Activated CD8-positive, alpha-beta T cell treated with anti-CD3 and anti-CD28 coated beads for 36 hours (primary cell): ENCODE results near the gene FGF2. TPM values are rescaled to one million over a fixed set of nuclear protein-coding genes. Genes with fewer than 3 reads are reported as not detected.
"Not testable (repeated sequence)": the region's sequence is repeated elsewhere in the genome, so short reads cannot be mapped to it uniquely, and the experiment has no call there.

ENCODE experiments used
- ATAC-seq: fragments of 200-7000 bp; cut with Tn5 transposase; one replicate; pipeline ENCODE4 v1.10.0; 2021; ENCODE audit warnings: mild to moderate bottlenecking, moderate library complexity
- CTCF ChIA-PET: fragments of 350-600 bp; sonication (Branson Sonifier 250); formaldehyde crosslinking; loops from one replicate; lab custom pipeline; 2021; ENCODE audit warnings: antibody characterized with exemption; lab: Charles Lee
- POLR2A ChIA-PET: fragments of 350-600 bp; sonication (Branson Sonifier 250); formaldehyde crosslinking; loops from one replicate; lab custom pipeline; 2021; ENCODE audit warnings: antibody characterized with exemption; lab: Charles Lee
- DNase-seq: peaks from one replicate; pipeline ENCODE4 v3.0.0-alpha.2; 2020
- H3K27ac Mint-ChIP-seq: one replicate; pipeline ENCODE4 v1.8.0; 2021; ENCODE audit warnings: mild to moderate bottlenecking, mixed read lengths
- H3K27me3 Mint-ChIP-seq: one replicate; pipeline ENCODE4 v1.8.0; 2021; ENCODE audit warnings: mixed read lengths
- H3K36me3 Mint-ChIP-seq: one replicate; pipeline ENCODE4 v1.8.0; 2021; ENCODE audit warnings: low read depth, mixed read lengths
- H3K4me1 Mint-ChIP-seq: one replicate; pipeline ENCODE4 v1.8.0; 2021; ENCODE audit warnings: low read depth, mixed read lengths
- H3K4me3 Mint-ChIP-seq: one replicate; pipeline ENCODE4 v1.8.0; 2021; ENCODE audit warnings: mild to moderate bottlenecking, moderate library complexity, mixed read lengths
- H3K9me3 Mint-ChIP-seq: one replicate; pipeline ENCODE4 v1.8.0; 2021; ENCODE audit warnings: mixed read lengths
- intact Hi-C: fragments of 100-400 bp; cut with micrococcal nuclease; formaldehyde crosslinking; loops from one replicate; pipeline ENCODE4 v1.10.0; 2022
- total RNA-seq, 2 experiments: library from RNA; stranded (reverse); gene quantifications; one replicate each; pipeline ENCODE4 v1.2.3, GENCODE V29; 2021
- TF ChIP-seq, protein P1 (sequence below): fragments of 200-600 bp; IDR thresholded peaks from one replicate; pipeline ENCODE4 v1.8.0; 2022; ENCODE audit warnings: antibody characterized with exemption, mild to moderate bottlenecking

Gene FGF2
- total RNA-seq, 2 experiments from 2014 or later: 0.13 TPM; not detected in 1

DNA sequence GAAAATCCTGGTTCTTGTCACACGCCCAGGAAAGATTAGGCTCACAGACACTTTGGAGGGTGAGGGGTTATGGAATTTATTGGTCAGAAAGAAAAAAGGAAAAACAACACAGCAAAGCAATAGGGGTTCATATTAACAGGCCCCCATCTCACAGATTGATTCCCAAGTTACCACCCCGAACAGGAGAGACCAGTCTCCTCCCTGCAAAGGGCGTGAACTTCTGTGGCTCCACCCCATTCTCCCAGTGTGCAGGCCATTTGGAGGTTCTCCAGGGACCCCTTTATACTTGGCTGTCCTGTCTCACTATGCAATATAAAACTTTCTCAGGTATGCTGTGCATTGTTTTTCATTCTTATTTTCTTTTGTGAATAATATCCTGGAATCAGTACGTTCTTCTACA lies 7.4 kb downstream of the FGF2 start:
- Mint-ChIP-seq H3K36me3 (no peaks in the 10 kb centered on the region), H3K9me3 (no peaks in the 10 kb centered on the region), H3K27ac (no peak overlapping the region), H3K27me3 (peaks cover 40% of the 10 kb centered on the region), H3K4me3 (no peak overlapping the region), H3K4me1 (no peaks in the 10 kb centered on the region)
- intact Hi-C loops: no loop called here
- DNase-seq (no peak), ATAC-seq (no peak)
- POLR2A ChIA-PET: no interaction called here
- CTCF ChIA-PET: no interaction called here
- TF ChIP-seq, protein P1, sequence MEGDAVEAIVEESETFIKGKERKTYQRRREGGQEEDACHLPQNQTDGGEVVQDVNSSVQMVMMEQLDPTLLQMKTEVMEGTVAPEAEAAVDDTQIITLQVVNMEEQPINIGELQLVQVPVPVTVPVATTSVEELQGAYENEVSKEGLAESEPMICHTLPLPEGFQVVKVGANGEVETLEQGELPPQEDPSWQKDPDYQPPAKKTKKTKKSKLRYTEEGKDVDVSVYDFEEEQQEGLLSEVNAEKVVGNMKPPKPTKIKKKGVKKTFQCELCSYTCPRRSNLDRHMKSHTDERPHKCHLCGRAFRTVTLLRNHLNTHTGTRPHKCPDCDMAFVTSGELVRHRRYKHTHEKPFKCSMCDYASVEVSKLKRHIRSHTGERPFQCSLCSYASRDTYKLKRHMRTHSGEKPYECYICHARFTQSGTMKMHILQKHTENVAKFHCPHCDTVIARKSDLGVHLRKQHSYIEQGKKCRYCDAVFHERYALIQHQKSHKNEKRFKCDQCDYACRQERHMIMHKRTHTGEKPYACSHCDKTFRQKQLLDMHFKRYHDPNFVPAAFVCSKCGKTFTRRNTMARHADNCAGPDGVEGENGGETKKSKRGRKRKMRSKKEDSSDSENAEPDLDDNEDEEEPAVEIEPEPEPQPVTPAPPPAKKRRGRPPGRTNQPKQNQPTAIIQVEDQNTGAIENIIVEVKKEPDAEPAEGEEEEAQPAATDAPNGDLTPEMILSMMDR: no peak

DNA sequence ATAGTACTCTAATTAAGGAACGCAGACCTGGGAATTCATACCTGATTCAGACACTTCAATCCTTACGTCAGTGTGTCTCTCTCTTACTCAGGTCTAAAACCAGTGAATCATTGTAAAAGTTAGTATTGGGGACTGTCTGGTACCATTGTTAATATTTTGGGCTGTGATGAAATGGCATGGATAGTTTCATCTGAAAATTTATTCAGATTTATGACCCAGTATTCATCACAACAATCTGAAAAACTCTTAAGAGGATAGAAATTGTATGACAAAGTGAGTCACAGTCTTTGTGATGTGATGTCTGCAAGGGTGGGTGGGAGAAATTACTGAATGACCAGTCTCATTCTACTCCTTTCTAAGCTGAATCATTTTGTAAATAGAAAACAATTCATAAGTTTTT lies 10.3 kb downstream of the FGF2 start:
- H3K4me1 Mint-ChIP-seq: no peaks in the 10 kb centered on the region
- no peak overlapping the region for H3K4me3 Mint-ChIP-seq
- TF ChIP-seq, protein P1: no peak
- no peak overlapping the region for H3K27ac Mint-ChIP-seq
- peaks cover 23% of the 10 kb centered on the region for H3K27me3 Mint-ChIP-seq
- intact Hi-C loops: no loop called here
- no peaks in the 10 kb centered on the region for H3K36me3 Mint-ChIP-seq
- POLR2A ChIA-PET: no interaction called here
- ATAC-seq: no peak
- CTCF ChIA-PET: no interaction called here
- no peaks in the 10 kb centered on the region for H3K9me3 Mint-ChIP-seq
- no peak for DNase-seq

DNA sequence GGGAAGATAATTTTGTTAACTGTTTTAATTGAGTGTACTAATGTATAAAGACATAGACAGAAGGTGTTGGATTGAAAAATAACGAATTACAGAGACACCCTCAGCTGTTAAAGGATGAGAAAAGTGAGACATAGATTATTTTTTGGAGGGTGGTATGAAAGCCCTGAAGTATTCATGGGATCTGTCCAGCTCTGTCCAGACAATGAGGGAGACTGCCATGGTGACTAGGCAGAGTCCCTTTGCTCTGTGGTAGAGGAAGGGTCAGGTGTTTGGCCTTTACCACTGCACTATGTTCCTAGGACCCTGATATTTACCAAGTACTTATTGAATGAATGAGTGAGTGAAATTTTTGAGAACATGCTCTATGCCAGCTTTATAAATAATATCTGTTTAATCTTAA lies 11.4 kb downstream of the FGF2 start:
- POLR2A ChIA-PET: no interaction called here
- CTCF ChIA-PET: no interaction called here
- TF ChIP-seq, protein P1: no peak
- DNase-seq: no peak
- no peaks in the 10 kb centered on the region for H3K4me1 Mint-ChIP-seq
- no peak for ATAC-seq
- peaks cover 19% of the 10 kb centered on the region for H3K27me3 Mint-ChIP-seq
- H3K4me3 Mint-ChIP-seq: no peak overlapping the region
- H3K27ac Mint-ChIP-seq: no peak overlapping the region
- H3K36me3 Mint-ChIP-seq: no peaks in the 10 kb centered on the region
- intact Hi-C loops: no loop called here
- no peaks in the 10 kb centered on the region for H3K9me3 Mint-ChIP-seq

DNA sequence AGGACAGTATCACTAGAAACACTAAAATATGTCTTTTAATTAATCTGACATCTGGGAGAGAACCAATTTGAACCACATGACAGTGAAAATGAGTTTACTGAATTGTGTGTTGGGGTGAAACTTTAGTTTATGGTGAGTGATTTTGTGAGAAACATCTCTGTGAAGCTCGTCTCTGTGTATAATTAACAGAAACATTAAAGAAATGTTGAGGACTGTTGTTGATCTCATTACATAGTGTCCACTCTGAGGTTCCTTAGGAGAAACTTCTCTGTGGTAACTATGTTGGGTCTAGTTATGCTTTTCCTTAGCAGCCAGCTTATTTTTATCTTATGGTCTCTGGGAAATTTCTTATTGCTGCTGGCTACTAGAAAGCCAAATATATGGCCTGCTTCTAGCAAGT lies 15.8 kb downstream of the FGF2 start:
- no peaks in the 10 kb centered on the region for H3K36me3 Mint-ChIP-seq
- DNase-seq (no peak), ATAC-seq (no peak)
- CTCF ChIA-PET: interaction anchor here (1.7 kb wide), 1 partner anchor 9 kb away, joined by 5 read pairs; no protein-coding TSS in a partner anchor
- H3K4me1 Mint-ChIP-seq: no peaks in the 10 kb centered on the region
- H3K4me3 Mint-ChIP-seq: no peak overlapping the region
- H3K9me3 Mint-ChIP-seq: no peaks in the 10 kb centered on the region
- POLR2A ChIA-PET: no interaction called here
- TF ChIP-seq, protein P1: no peak
- H3K27me3 Mint-ChIP-seq: peaks cover 14% of the 10 kb centered on the region
- no peak overlapping the region for H3K27ac Mint-ChIP-seq
- intact Hi-C loops: no loop called here

DNA sequence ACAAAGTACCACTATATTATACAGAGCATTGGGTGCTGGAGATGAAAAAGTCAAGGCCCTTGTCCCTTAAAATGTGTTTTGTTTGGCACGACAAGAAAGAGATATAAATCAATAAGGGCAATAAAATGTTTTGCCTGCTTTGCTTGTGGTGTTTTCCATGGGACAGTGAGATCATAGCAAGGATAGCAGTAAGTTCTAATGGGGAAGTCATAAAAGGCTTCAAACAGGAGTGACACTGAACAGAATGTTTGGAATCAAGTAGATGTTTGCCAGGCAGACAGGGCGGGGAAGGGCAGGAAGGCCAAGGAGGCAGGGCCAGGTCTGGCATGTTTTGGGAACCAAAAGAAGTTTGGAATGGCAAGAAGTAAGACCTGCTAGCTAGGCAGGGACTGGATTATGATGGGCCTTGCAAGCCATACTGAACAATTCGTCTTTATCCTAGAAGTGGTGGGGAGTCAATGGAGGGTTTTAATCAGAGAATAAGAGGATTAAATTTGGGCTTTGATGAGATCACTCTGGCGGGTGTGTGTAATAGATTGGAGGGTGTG lies 16.4 kb downstream of the FGF2 start:
- intact Hi-C loops: no loop called here
- Mint-ChIP-seq H3K27ac (no peak overlapping the region), H3K4me3 (no peak overlapping the region), H3K27me3 (peaks cover 9% of the 10 kb centered on the region), H3K9me3 (no peaks in the 10 kb centered on the region), H3K36me3 (no peaks in the 10 kb centered on the region), H3K4me1 (no peaks in the 10 kb centered on the region)
- POLR2A ChIA-PET: no interaction called here
- ATAC-seq (no peak), DNase-seq (no peak)
- CTCF ChIA-PET: interaction anchor here (0.6 to 1.7 kb wide), 2 partner anchors 10 to 21 kb away, joined by 3 to 5 read pairs; no protein-coding TSS in a partner anchor
- TF ChIP-seq, protein P1: no peak

DNA sequence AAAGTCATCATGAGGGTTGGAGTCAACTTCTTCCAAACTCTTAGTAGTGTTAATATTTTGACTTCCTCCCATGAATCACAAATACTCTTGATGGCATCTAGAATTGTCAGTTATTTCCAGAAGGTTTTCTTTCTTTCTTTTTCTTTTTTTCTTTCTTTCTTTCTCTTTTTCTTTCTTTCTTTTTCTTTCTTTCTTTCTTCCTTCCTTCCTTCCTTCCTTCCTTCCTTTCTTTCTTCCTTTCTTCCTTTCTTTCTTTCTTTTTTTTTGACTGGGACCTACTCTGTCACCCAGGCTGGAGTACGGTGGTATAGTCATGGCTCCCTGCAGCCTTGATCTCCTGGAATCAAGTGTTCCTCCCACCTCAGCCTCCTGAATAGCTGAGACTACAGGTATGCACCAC lies 17.8 kb downstream of the FGF2 start:
- H3K27ac Mint-ChIP-seq, intact Hi-C loops, H3K4me3 Mint-ChIP-seq, H3K4me1 Mint-ChIP-seq, POLR2A ChIA-PET, H3K9me3 Mint-ChIP-seq, H3K36me3 Mint-ChIP-seq, DNase-seq, CTCF ChIA-PET, ATAC-seq: not testable (repeated sequence)
- H3K27me3 Mint-ChIP-seq: peaks cover 10% of the 10 kb centered on the region
